Heart left ventricle (tissue), 16 donors: ENCODE results near the gene CNPY4. TPM values are rescaled to one million over a fixed set of nuclear protein-coding genes. Genes with fewer than 3 reads are reported as not detected.

Experiments
- ATAC-seq, 4 donors: fragments of 200-7000 bp; cut with Tn5 transposase; one replicate each; pipeline ENCODE4 v1.9.1; 2020 to 2022; ENCODE audit warnings: moderate library complexity in 4 of 4, mild to moderate bottlenecking in 3 of 4, moderate number of reproducible peaks in 1 of 4
- DNase-seq, 5 donors: peaks; one replicate each; pipeline ENCODE4 v3.0.0-alpha.2; 2020
- H3K27ac ChIP-seq, 12 donors: fragments of 200-600 bp; sonication (generic) in 4 of 12; one replicate each; pipeline versions ENCODE4 v1.5.0 to v1.8.0; 2016 to 2022; ENCODE audit warnings: mild to moderate bottlenecking in 2 of 12
- H3K27me3 ChIP-seq, 9 donors: fragments of 200-600 bp; sonication (generic) in 2 of 9; one replicate each; pipeline versions ENCODE4 v1.5.1 to v1.8.0; 2016 to 2022; ENCODE audit warnings: mild to moderate bottlenecking in 3 of 9
- H3K36me3 ChIP-seq, 9 donors: fragments of 200-600 bp; sonication (generic) in 2 of 9; one replicate each; pipeline versions ENCODE4 v1.5.0 to v1.8.0; 2018 to 2022; ENCODE audit warnings: mild to moderate bottlenecking in 2 of 9
- H3K4me1 ChIP-seq, 12 donors: fragments of 200-600 bp; sonication (generic) in 4 of 12; one replicate each; pipeline versions ENCODE4 v1.5.0 to v1.8.0; 2016 to 2022; ENCODE audit warnings: mild to moderate bottlenecking in 3 of 12
- H3K4me3 ChIP-seq, 12 donors: fragments of 200-600 bp; sonication (generic) in 4 of 12; one replicate each; pipeline versions ENCODE4 v1.5.0 to v1.8.0; 2017 to 2022; ENCODE audit warnings: mild to moderate bottlenecking in 9 of 12, moderate library complexity in 4 of 12
- H3K9me3 ChIP-seq, 12 donors: fragments of 200-600 bp; sonication (generic) in 4 of 12; one replicate each; pipeline versions ENCODE4 v1.5.0 to v1.8.0; 2016 to 2022; ENCODE audit warnings: mild to moderate bottlenecking in 1 of 12
- POLR2A ChIP-seq, 2 donors: fragments of 450-650 bp; IDR thresholded peaks; one replicate each; pipeline ENCODE4 v1.6.1; 2017; ENCODE audit warnings: antibody characterized with exemption in 2 of 2, mild to moderate bottlenecking in 2 of 2, moderate library complexity in 2 of 2
- WGBS, 4 donors: extraction: QIAGEN DNeasy Blood & Tissue Kit in 2 of 4; methylation state at CpG; one replicate each; pipeline versions ENCODE4 v1.1.5 to v1.1.7; 2013 to 2018; 5-methylcytosine and 5-hydroxymethylcytosine counted together
- intact Hi-C, 10 donors: fragments of 100-400 bp; cut with DNase I; formaldehyde crosslinking; loops; one replicate each; pipeline versions ENCODE4 v1.11.1 to v1.14.2; 2022
- polyA plus RNA-seq, 2 donors: library from polyadenylated mRNA; stranded (reverse); fragments of 200-250 nt; gene quantifications; one replicate each; pipeline ENCODE4 v1.2.3, GENCODE V29; 2013
- total RNA-seq, 9 donors: library from RNA; depleted of rRNA in 2 of 9; stranded (reverse); fragments of >200 nt in 2 of 9; fragmentation: NEBNext Ultra II Directional in 3 of 9; extraction: Animal tissue kit (Norgen Biotek cat#: 25700) in 3 of 9; gene quantifications; one replicate each; pipeline versions ENCODE4 v1.1.0 to v1.2.4, GENCODE V29; 2016 to 2023
- TF ChIP-seq, protein P1 (sequence below), 12 donors: fragments of 200-600 bp; sonication (generic) in 4 of 12; IDR thresholded peaks; one replicate each; pipeline versions ENCODE4 v1.5.0 to v1.8.0; 2018 to 2022; ENCODE audit warnings: antibody characterized with exemption in 12 of 12, mild to moderate bottlenecking in 5 of 12
- donor health status: ischemic (EF 13 %, LVEDD 7.1; RV severe dilation, severe dysfunction).
- donor health status: healthy with polysubstance abuse.
- donor health status: DM: no; HTN: yes; CAD: no.
- donor health status: DM: no; HTN: no; CAD: no.
- donor health status: ischemic (EF 25% LVEDD 6.9; RV normal size, moderate dysfunction).
- donor health status: ischemic (EF 25% LVEDD 5.7; RV mildly dilated, moderate dysfunction).
- donor health status: healthy.
- donor health status: DM: yes; HTN: yes; CAD: no.
- donor health status: ischemic (EF 35%, LVEDD 5.7; RV mildly dilated, moderate dysfunction).
- donor health status: nonischemic (EF 11% LVEDD 7.7; RV severe dilation, severe dysfunction).
- donor health status: DM: yes; HTN: yes; CAD: no.
- donor health status: PGD.
- donor health status: ischemic (EF 29% LVEDD 5.4; RV normal size, mild dysfunction).
- donor health status: nonischemic (EF 23%, LVEDD 6.1; RV moderate dilation, normal function).

Gene CNPY4
- total and polyA plus RNA-seq, 11 donors: 5.9 to 10.8 (median 8.5) TPM

DNA sequence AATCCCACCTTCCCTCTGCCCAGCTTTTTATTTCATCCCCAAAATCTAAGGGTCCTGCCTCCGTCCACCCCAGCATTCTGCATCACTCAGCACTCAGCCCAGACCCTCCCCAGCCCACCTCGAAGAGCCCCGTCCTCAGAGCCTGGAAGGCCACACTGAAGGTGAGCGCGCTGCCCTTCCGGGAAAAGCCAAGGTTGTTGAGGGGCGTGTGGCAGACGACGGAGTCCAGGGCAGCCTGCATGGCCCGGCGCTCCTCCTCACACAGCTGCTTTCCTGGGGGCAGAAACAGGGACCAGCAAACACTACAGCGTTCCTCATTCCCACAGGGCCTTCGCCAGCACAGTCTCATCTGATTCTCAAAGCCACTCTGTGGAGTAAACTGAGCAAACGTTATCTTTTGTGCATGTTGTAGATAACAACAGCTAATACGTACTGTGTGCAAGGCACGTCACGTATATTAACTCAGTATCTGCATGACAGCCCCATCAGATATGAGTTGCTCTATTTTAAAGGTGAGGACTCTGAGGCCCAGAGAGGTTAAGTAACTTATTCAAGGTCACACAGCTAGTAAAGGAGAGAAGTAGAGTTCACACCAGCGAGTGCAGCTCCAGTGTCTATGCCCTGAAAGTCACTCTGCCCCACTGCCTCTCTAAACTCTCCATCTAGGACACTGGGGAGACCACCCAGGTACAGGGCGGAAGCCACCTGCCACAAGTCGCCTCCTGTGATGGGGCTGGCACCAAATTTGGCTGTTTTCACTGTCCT, 36.3 kb downstream of the CNPY4 start:
- ATAC-seq (no peak), DNase-seq (no peak)
- Histone ChIP-seq H3K36me3 (peaks cover 0 to 57% (median 38%) of the 10 kb centered on the region in 9 donors), H3K4me3 (no peak overlapping the region), H3K27me3 (no peaks in the 10 kb centered on the region), H3K4me1 (peaks cover 0 to 64% (median 15%) of the 10 kb centered on the region in 12 donors), H3K27ac (no peak overlapping the region), H3K9me3 (no peaks in the 10 kb centered on the region)
- TF ChIP-seq, protein P1, sequence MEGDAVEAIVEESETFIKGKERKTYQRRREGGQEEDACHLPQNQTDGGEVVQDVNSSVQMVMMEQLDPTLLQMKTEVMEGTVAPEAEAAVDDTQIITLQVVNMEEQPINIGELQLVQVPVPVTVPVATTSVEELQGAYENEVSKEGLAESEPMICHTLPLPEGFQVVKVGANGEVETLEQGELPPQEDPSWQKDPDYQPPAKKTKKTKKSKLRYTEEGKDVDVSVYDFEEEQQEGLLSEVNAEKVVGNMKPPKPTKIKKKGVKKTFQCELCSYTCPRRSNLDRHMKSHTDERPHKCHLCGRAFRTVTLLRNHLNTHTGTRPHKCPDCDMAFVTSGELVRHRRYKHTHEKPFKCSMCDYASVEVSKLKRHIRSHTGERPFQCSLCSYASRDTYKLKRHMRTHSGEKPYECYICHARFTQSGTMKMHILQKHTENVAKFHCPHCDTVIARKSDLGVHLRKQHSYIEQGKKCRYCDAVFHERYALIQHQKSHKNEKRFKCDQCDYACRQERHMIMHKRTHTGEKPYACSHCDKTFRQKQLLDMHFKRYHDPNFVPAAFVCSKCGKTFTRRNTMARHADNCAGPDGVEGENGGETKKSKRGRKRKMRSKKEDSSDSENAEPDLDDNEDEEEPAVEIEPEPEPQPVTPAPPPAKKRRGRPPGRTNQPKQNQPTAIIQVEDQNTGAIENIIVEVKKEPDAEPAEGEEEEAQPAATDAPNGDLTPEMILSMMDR (IDR thresholded peaks at IDR 0.05): no peak
- TF ChIP-seq POLR2A (IDR thresholded peaks at IDR 0.05): no peak
- 74 to 84% (median 81%) methylated on average over 18 to 20 of the region's 20 CpGs for WGBS, 4 donors
- intact Hi-C loops: no loop called here

DNA sequence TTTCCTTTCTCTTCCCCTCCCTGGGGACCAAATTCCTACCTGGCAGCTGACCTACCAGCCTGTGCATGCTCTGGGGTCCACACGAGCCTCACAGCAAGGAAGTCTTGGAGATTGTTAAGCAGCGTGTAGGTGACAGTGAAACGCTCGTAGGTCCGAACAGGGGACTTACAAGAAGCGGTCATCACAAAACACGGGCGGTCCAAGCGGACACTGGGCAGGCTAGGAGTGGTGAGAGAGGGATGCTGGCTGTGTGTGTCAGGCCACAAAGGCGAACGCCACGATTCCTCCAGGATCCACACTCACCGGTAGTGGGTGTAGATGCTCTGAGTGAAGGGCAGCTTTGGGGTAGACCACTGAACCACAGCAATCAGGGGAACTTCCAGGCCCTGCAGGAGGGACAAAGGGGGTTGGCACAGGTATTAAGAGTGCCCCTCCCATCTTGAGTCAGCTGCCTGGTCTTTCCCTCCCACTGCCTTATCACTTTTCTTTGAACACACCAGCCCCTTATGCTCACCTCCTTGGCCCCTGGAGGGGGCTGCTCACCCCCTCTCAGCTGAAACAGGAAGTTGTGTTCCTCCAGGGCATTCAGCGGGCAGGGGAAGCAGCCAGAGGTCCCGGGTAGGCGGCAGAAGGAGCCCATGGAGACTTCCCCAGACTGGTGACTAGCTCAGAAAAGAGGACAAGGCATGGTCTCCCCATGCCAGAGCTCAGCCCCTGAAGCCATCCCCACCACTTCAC, 37.1 kb downstream of the CNPY4 start:
- DNase-seq (no peak), ATAC-seq (no peak)
- peaks cover 0 to 57% (median 15%) of the 10 kb centered on the region in 12 donors for H3K4me1 ChIP-seq
- peaks cover 0 to 52% (median 38%) of the 10 kb centered on the region in 9 donors for H3K36me3 ChIP-seq
- H3K27me3 ChIP-seq: no peaks in the 10 kb centered on the region
- intact Hi-C loops: no loop called here
- no peaks in the 10 kb centered on the region for H3K9me3 ChIP-seq
- TF ChIP-seq POLR2A (IDR thresholded peaks at IDR 0.05): no peak
- TF ChIP-seq, protein P1 (IDR thresholded peaks at IDR 0.05): no peak
- H3K27ac ChIP-seq: peak overlapping the region in 5 of 12 donors; percentile 1 to 94 (median 80)
- 82 to 85% (median 83%) methylated on average over 16 of the region's 16 CpGs for WGBS, 4 donors
- peak overlapping the region in 2 of 12 donors; percentile 91 to 93 for H3K4me3 ChIP-seq

DNA sequence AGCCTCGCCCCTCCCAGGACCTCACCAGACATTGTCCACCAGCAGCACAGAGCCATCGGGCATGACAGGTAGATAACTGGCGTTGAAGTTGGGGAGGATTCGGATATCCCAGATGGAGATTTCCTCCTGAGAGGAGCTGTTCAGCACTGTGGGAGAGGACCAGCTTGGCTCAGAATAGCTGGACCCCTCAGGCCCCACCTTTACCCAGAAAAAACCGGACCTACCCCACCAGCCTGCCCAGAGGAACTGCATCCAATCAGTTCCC, 37.6 kb downstream of the CNPY4 start:
- no peaks in the 10 kb centered on the region for H3K27me3 ChIP-seq

More for the DNA sequence above, 37.6 kb downstream of the CNPY4 start:
- no peak for TF ChIP-seq POLR2A (IDR thresholded peaks at IDR 0.05)
- TF ChIP-seq, protein P1 (IDR thresholded peaks at IDR 0.05): no peak
- Histone ChIP-seq H3K9me3 (no peaks in the 10 kb centered on the region), H3K4me3 (peak overlapping the region in 5 of 12 donors; percentile 78 to 93 (median 92)), H3K36me3 (peaks cover 0 to 47% (median 38%) of the 10 kb centered on the region in 9 donors), H3K4me1 (peaks cover 0 to 52% (median 15%) of the 10 kb centered on the region in 12 donors), H3K27ac (peak overlapping the region in 8 of 12 donors; percentile 1 to 94 (median 81))
- intact Hi-C loops: no loop called here
- ATAC-seq: no peak
- 46 to 78% (median 64%) methylated on average over 2 to 5 of the region's 5 CpGs for WGBS, 4 donors
- DNase-seq: no peak
